H1 (cell line): Measurements from ENCODE around the gene TNNI2. TPM values are rescaled to one million over a fixed set of nuclear protein-coding genes. Genes with fewer than 3 reads are reported as not detected.

Experiments
- BACH1 ChIP-seq: IDR thresholded peaks from 2 replicates; pipeline ENCODE4 v1.6.1; 2012; ENCODE audit warnings: low read length, improper control_type of control experiment
- E2F6 ChIP-seq: IDR thresholded peaks from 2 replicates; pipeline ENCODE4 v1.6.1; 2012; ENCODE audit warnings: inconsistent platforms
- POU5F1 ChIP-seq: IDR thresholded peaks from 2 replicates; pipeline ENCODE4 v1.6.1; 2011; ENCODE audit warnings: low read depth, mild to moderate bottlenecking, low read length, moderate library complexity
- SAP30 ChIP-seq: fragments of 300-600 bp; sonication (generic); IDR thresholded peaks from 2 replicates; pipeline ENCODE4 v1.7.1; 2012; ENCODE audit warnings: low read length, moderate library complexity, mild to moderate bottlenecking, inconsistent platforms; ENCODE audit not compliant: insufficient read depth, insufficient replicate concordance
- SUZ12 ChIP-seq: fragments of 200-600 bp; sonication (generic); IDR thresholded peaks from 2 replicates; pipeline ENCODE4 v1.6.1; 2012; ENCODE audit warnings: mild to moderate bottlenecking, inconsistent platforms, low read length, moderate library complexity, mixed read lengths
- polyA plus RNA-seq, 7 experiments: library from polyadenylated mRNA; depleted of rRNA in 3 of 7; stranded (reverse) in 5 of 7; unstranded in 2 of 7; fragments of >200 nt in 5 of 7; fragments of 200-250 nt in 2 of 7; gene quantifications; 1 replicate in 5 of 7; 2 replicates in 1 of 7; 4 replicates in 1 of 7; pipeline versions ENCODE4 v1.2.1 to v1.2.3, GENCODE V29; 2011 to 2013; ENCODE audit warnings: missing spikeins in 2 of 7, mixed read lengths in 2 of 7
- total RNA-seq: library from RNA; stranded (reverse); fragmentation: NEBNext Ultra II Directional; extraction: Animal tissue kit (Norgen Biotek cat#: 25700); gene quantifications from 2 replicates; pipeline ENCODE4 v1.2.1, GENCODE V29; 2021

The TNNI2 gene
- total and polyA plus RNA-seq, 2 of the 8 experiments (the other 6 are each of a cell fraction or from before 2014, with no cell fraction given), result not detected

- TF ChIP-seq SAP30, result no peak
- TF ChIP-seq BACH1, result no peak
- no peak for TF ChIP-seq SUZ12
- TF ChIP-seq E2F6, result no peak
- no peak for TF ChIP-seq POU5F1
Observed at GRCh38 chr11:1889224-1889930, 50.6 kb downstream of the TNNI2 start (continued).
